ENCODE measurements around the gene STEAP3.
A peak's percentile ranks its signal among the peaks of the same experiment; 100 is the strongest.

STEAP3 gene

GRCh38 chr2:119249311-119249710 is 25.7 kb downstream of the STEAP3 start:
- no peak for DNase-seq

GRCh38 chr2:119249855-119250717 is 26.5 kb downstream of the STEAP3 start:
- DNase-seq, result no peak

GRCh38 chr2:119250718-119251290 is 27.2 kb downstream of the STEAP3 start:
- no peak for DNase-seq

- DNase-seq, result no peak
Observed at GRCh38 chr2:119251652-119252051, 28.0 kb downstream of the STEAP3 start.

GRCh38 chr2:119252186-119253113 is 28.8 kb downstream of the STEAP3 start:
- DNase-seq, result no peak

GRCh38 chr2:119253114-119253702 is 29.6 kb downstream of the STEAP3 start:
- DNase-seq, result no peak

GRCh38 chr2:119253760-119254600 is 30.3 kb downstream of the STEAP3 start:
- DNase-seq, result no peak

- DNase-seq, result no peak
Observed at GRCh38 chr2:119254601-119255080, 31.0 kb downstream of the STEAP3 start.

- no peak for DNase-seq
Observed at GRCh38 chr2:119255760-119256581, 32.3 kb downstream of the STEAP3 start.

GRCh38 chr2:119256582-119256921 is 32.9 kb downstream of the STEAP3 start:
- DNase-seq, result no peak

- DNase-seq, result no peak
Observed at GRCh38 chr2:119257198-119257597, 33.6 kb downstream of the STEAP3 start.

- DNase-seq, result no peak
Observed at GRCh38 chr2:119259296-119259860, 35.7 kb downstream of the STEAP3 start.

GRCh38 chr2:119260646-119261492 is 37.2 kb downstream of the STEAP3 start:
- no peak for DNase-seq

- no peak for DNase-seq
Observed at GRCh38 chr2:119261493-119262225, 38.0 kb downstream of the STEAP3 start.

GRCh38 chr2:119263025-119263424 is 39.4 kb downstream of the STEAP3 start:
- DNase-seq, result no peak

GRCh38 chr2:119263656-119264055 is 40.0 kb downstream of the STEAP3 start:
- DNase-seq, result no peak

GRCh38 chr2:119264781-119265692 is 41.4 kb downstream of the STEAP3 start:
- peak; percentile 22 for DNase-seq

- DNase-seq, result no peak
Observed at GRCh38 chr2:119265693-119266066, 42.0 kb downstream of the STEAP3 start.

Data from stimulated activated CD4-positive, alpha-beta T cell treated with anti-CD3 and anti-CD28 coated beads, Interleukin-4, amount 100 ng/mL, for 24 hours (primary cell).